Common myeloid progenitor, CD34-positive (primary cell): ENCODE data around the gene MLPH.

Experiments
- CTCF ChIA-PET: fragments of 350-600 bp; sonication (Branson Sonifier 250); formaldehyde crosslinking; loops from one replicate; lab custom pipeline; 2021; ENCODE audit warnings: antibody characterized with exemption; lab: Charles Lee
- POLR2A ChIA-PET: fragments of 350-600 bp; sonication (Branson Sonifier 250); formaldehyde crosslinking; loops from one replicate; lab custom pipeline; 2021; ENCODE audit warnings: antibody characterized with exemption; lab: Charles Lee
- DNase-seq, 3 donors: peaks; one replicate each; pipeline versions ENCODE4 v3.0.0 to v3.0.0-alpha.2; 2013
- H3K27ac ChIP-seq, 2 experiments: 1 replicate in 1 of 2; 2 replicates in 1 of 2; pipeline ENCODE4 v1.7.0; 2013; ENCODE audit warnings: inconsistent platforms in 2 of 2, low read length in 2 of 2, mild to moderate bottlenecking in 2 of 2, low read depth in 1 of 2, moderate library complexity in 1 of 2; ENCODE audit not compliant: severe bottlenecking in 2 of 2, insufficient read depth in 1 of 2, poor library complexity in 1 of 2
- H3K27me3 ChIP-seq, 5 experiments: replicated peaks in 2 of 5; 1 replicate in 3 of 5; 2 replicates in 2 of 5; pipeline versions ENCODE4 v1.6.1 to v1.7.0; 2013; ENCODE audit warnings: low read length in 4 of 5, mild to moderate bottlenecking in 2 of 5, moderate library complexity in 2 of 5, inconsistent platforms in 1 of 5; ENCODE audit not compliant: insufficient read depth in 5 of 5, control insufficient read depth in 4 of 5
- H3K36me3 ChIP-seq, 4 experiments: 1 replicate in 2 of 4; 2 replicates in 2 of 4; pipeline versions ENCODE4 v1.6.1 to v1.7.0; 2013; ENCODE audit warnings: low read length in 3 of 4, control low read depth in 1 of 4, mild to moderate bottlenecking in 1 of 4; ENCODE audit not compliant: control insufficient read depth in 4 of 4, insufficient read depth in 4 of 4
- H3K4me1 ChIP-seq, 4 experiments: 1 replicate in 3 of 4; 2 replicates in 1 of 4; pipeline versions ENCODE4 v1.6.1 to v1.7.1; 2013; ENCODE audit warnings: low read length in 3 of 4, mild to moderate bottlenecking in 3 of 4, control low read depth in 1 of 4, inconsistent platforms in 1 of 4, moderate library complexity in 1 of 4; ENCODE audit not compliant: control insufficient read depth in 4 of 4, insufficient read depth in 4 of 4; ENCODE audit errors: control extremely low read depth in 1 of 4
- H3K4me3 ChIP-seq, 7 experiments: 1 replicate in 4 of 7; 2 replicates in 3 of 7; pipeline versions ENCODE4 v1.5.1 to v1.7.0; 2013; ENCODE audit warnings: mild to moderate bottlenecking in 7 of 7, low read length in 6 of 7, moderate library complexity in 6 of 7, inconsistent platforms in 2 of 7, low read depth in 2 of 7, control low read depth in 1 of 7; ENCODE audit not compliant: insufficient read depth in 4 of 7, control insufficient read depth in 1 of 7; ENCODE audit errors: extremely low read depth in 1 of 7
- H3K9me3 ChIP-seq, 5 experiments: 1 replicate in 4 of 5; 2 replicates in 1 of 5; pipeline versions ENCODE4 v1.6.1 to v1.7.1; 2013; ENCODE audit warnings: low read length in 4 of 5, mild to moderate bottlenecking in 2 of 5, inconsistent platforms in 1 of 5, low read depth in 1 of 5, moderate library complexity in 1 of 5; ENCODE audit not compliant: control insufficient read depth in 4 of 5, insufficient read depth in 2 of 5; ENCODE audit errors: control extremely low read depth in 1 of 5
- WGBS: methylation state at CpG from one replicate; pipeline ENCODE4 v1.1.5; 2013; ENCODE audit not compliant: insufficient coverage; 5-methylcytosine and 5-hydroxymethylcytosine counted together

MLPH gene

GRCh38 chr2:237480988-237481525 is 6.0 kb upstream of the MLPH start:
- Histone ChIP-seq H3K4me3 (no peak overlapping the region), H3K4me1 (peaks cover 0 to 15% (median 13%) of the 10 kb centered on the region in 4 experiments), H3K27ac (no peak overlapping the region), H3K36me3 (no peaks in the 10 kb centered on the region), H3K27me3 (peaks cover 6 to 24% (median 8%) of the 10 kb centered on the region in 5 experiments), H3K9me3 (no peaks in the 10 kb centered on the region)
- ChIA-PET CTCF (interaction anchor here (1.0 to 3.2 kb wide), 3 partner anchors 55 to 91 kb away, joined by 3 to 8 read pairs (median 4); no protein-coding TSS in a partner anchor), POLR2A (no interaction called here)
- 100% methylated on average over 2 of the region's 3 CpGs for WGBS
- no peak for DNase-seq

GRCh38 chr2:237482485-237482884 is 4.6 kb upstream of the MLPH start:
- no peak overlapping the region for H3K27ac ChIP-seq
- CTCF ChIA-PET: interaction anchor here (1.0 to 3.2 kb wide), 6 partner anchors 9 to 326 kb away, joined by 3 to 8 read pairs (median 4); no protein-coding TSS in a partner anchor
- WGBS: 24% methylated on average over 6 of the region's 6 CpGs

GRCh38 chr2:237483018-237483731 is 3.9 kb upstream of the MLPH start:
- Histone ChIP-seq H3K36me3 (no peaks in the 10 kb centered on the region), H3K4me3 (no peak overlapping the region), H3K4me1 (peaks cover 0 to 25% (median 23%) of the 10 kb centered on the region in 4 experiments), H3K27me3 (peaks cover 6 to 34% (median 19%) of the 10 kb centered on the region in 5 experiments), H3K9me3 (no peaks in the 10 kb centered on the region), H3K27ac (no peak overlapping the region)
- CTCF ChIA-PET: interaction anchor here (1.0 to 3.2 kb wide), 6 partner anchors 9 to 326 kb away, joined by 3 to 8 read pairs (median 4); no protein-coding TSS in a partner anchor
- peak in 2 of 3 donors; percentile 21 to 22 for DNase-seq
- 75% methylated on average over 5 of the region's 9 CpGs for WGBS
- POLR2A ChIA-PET: no interaction called here

More at GRCh38 chr2:237482485-237482884, 4.6 kb upstream of the MLPH start:
- H3K27me3 ChIP-seq: peaks cover 6 to 28% (median 13%) of the 10 kb centered on the region in 5 experiments
- peak; percentile 51 to 77 (median 63) for DNase-seq
- no peak overlapping the region for H3K4me3 ChIP-seq
- H3K9me3 ChIP-seq: no peaks in the 10 kb centered on the region
- peaks cover 0 to 25% (median 23%) of the 10 kb centered on the region in 4 experiments for H3K4me1 ChIP-seq
- H3K36me3 ChIP-seq: no peaks in the 10 kb centered on the region
- POLR2A ChIA-PET: no interaction called here

- Histone ChIP-seq H3K36me3 (no peaks in the 10 kb centered on the region), H3K4me1 (peaks cover 0 to 27% (median 23%) of the 10 kb centered on the region in 4 experiments), H3K27ac (no peak overlapping the region), H3K27me3 (peaks cover 6 to 56% (median 29%) of the 10 kb centered on the region in 5 experiments), H3K4me3 (no peak overlapping the region), H3K9me3 (peaks cover 0 to 2% (median 0%) of the 10 kb centered on the region in 5 experiments)
- no peak for DNase-seq
- ChIA-PET CTCF (no interaction called here), POLR2A (no interaction called here)
- no CpG with 5 or more reads among the region's 1 CpG for WGBS
Observed at GRCh38 chr2:237485304-237485703, 1.7 kb upstream of the MLPH start.

- Histone ChIP-seq H3K4me3 (no peak overlapping the region), H3K9me3 (peaks cover 0 to 7% (median 4%) of the 10 kb centered on the region in 5 experiments), H3K27me3 (peaks cover 6 to 59% (median 29%) of the 10 kb centered on the region in 5 experiments), H3K4me1 (peaks cover 0 to 27% (median 23%) of the 10 kb centered on the region in 4 experiments), H3K27ac (no peak overlapping the region), H3K36me3 (no peaks in the 10 kb centered on the region)
- ChIA-PET CTCF (interaction anchor here (0.8 to 1.2 kb wide), 2 partner anchors 14 to 22 kb away, joined by 3 read pairs; no protein-coding TSS in a partner anchor), POLR2A (no interaction called here)
- no peak for DNase-seq
Observed at GRCh38 chr2:237485844-237486243, 1.2 kb upstream of the MLPH start.

GRCh38 chr2:237486334-237486818 is 675 bp upstream of the MLPH start:
- 6% methylated on average over 33 of the region's 36 CpGs for WGBS
- Histone ChIP-seq H3K9me3 (peaks cover 0 to 12% (median 8%) of the 10 kb centered on the region in 5 experiments), H3K4me1 (peaks cover 0 to 27% (median 23%) of the 10 kb centered on the region in 4 experiments), H3K27me3 (peaks cover 6 to 59% (median 29%) of the 10 kb centered on the region in 5 experiments), H3K36me3 (no peaks in the 10 kb centered on the region), H3K4me3 (peak overlapping the region in 3 of 7 experiments; percentile 46 to 66 (median 61)), H3K27ac (no peak overlapping the region)
- POLR2A ChIA-PET: no interaction called here
- DNase-seq: no peak
- CTCF ChIA-PET: interaction anchor here (0.8 to 1.2 kb wide), 2 partner anchors 15 to 21 kb away, joined by 3 read pairs; no protein-coding TSS in a partner anchor
